HG03378 (cell line): ENCODE results near the gene MMP15.

Experiments
- ATAC-seq: cut with Tn5 transposase; IDR thresholded peaks from one replicate; pipeline ENCODE4 v1.9.1; 2021; ENCODE audit warnings: mild to moderate bottlenecking, moderate library complexity; ENCODE audit not compliant: unreplicated experiment

The MMP15 gene

GRCh38 chr16:58034774-58035173 is 9.2 kb downstream of the MMP15 start:
- ATAC-seq, result no peak

- no peak for ATAC-seq
These were observed 10.0 kb downstream of the MMP15 start for GRCh38 chr16:58035356-58036170.

GRCh38 chr16:58036943-58037342 is 11.4 kb downstream of the MMP15 start:
- no peak for ATAC-seq

- ATAC-seq, result no peak
These were observed 12.0 kb downstream of the MMP15 start for GRCh38 chr16:58037365-58038057.

GRCh38 chr16:58038219-58038641 is 12.7 kb downstream of the MMP15 start:
- no peak for ATAC-seq

GRCh38 chr16:58039829-58040495 is 14.4 kb downstream of the MMP15 start:
- ATAC-seq, result no peak

- no peak for ATAC-seq
These were observed 14.9 kb downstream of the MMP15 start for GRCh38 chr16:58040496-58040846.

- no peak for ATAC-seq
These were observed 15.5 kb downstream of the MMP15 start for GRCh38 chr16:58040945-58041627.

GRCh38 chr16:58041628-58041955 is 16.0 kb downstream of the MMP15 start:
- ATAC-seq, result no peak

- ATAC-seq, result no peak
These were observed 16.7 kb downstream of the MMP15 start for GRCh38 chr16:58042001-58042885.

GRCh38 chr16:58042886-58043515 is 17.4 kb downstream of the MMP15 start:
- ATAC-seq, result no peak

GRCh38 chr16:58043571-58044155 is 18.1 kb downstream of the MMP15 start:
- ATAC-seq, result no peak

- ATAC-seq, result no peak
These were observed 18.9 kb downstream of the MMP15 start for GRCh38 chr16:58044266-58045019.

GRCh38 chr16:58045096-58045495 is 19.5 kb downstream of the MMP15 start:
- ATAC-seq, result no peak

- no peak for ATAC-seq
These were observed 20.7 kb downstream of the MMP15 start for GRCh38 chr16:58046054-58046881.

GRCh38 chr16:58046936-58047335 is 21.4 kb downstream of the MMP15 start:
- no peak for ATAC-seq

- no peak for ATAC-seq
These were observed 22.2 kb downstream of the MMP15 start for GRCh38 chr16:58047557-58048348.
